ENCODE measurements around the gene CLEC2D.
"Not testable (repeated sequence)": the region's sequence is repeated elsewhere in the genome, so short reads cannot be mapped to it uniquely, and the experiment has no call there.

CLEC2D gene

GRCh38 chr12:9669534-9669933 is at the start of gene CLEC2D:
TSS of gene CLEC2D (plus strand) at chr12:9669713. CDS start at chr12:9669735, 22 bp downstream.
- no peak for FAIRE-seq

- FAIRE-seq = no peak
These were observed 44.5 kb upstream of the CLEC2D start for GRCh38 chr12:9625019-9625418.

DNA sequence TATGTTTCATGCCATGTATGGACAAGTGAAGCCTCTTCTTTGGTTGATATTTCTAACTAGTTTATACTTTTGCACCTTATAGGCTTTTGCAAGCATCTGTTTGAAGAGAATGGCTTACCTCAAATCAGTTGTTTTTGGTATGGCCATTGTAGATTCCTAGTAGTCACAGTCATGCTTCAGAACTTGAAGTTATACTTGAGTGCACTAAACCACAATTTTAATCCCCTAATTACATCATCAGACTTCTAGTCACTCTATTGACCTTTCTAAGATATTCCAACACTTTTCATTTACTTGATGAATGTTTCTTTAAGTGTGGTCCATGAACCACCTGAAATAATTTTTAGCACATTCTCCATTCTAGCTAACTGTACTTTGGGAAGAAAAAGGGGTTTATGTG is 43.2 kb upstream of the CLEC2D start:
- no peak for FAIRE-seq

GRCh38 chr12:9626821-9627220 is 42.7 kb upstream of the CLEC2D start:
- FAIRE-seq = no peak

DNA sequence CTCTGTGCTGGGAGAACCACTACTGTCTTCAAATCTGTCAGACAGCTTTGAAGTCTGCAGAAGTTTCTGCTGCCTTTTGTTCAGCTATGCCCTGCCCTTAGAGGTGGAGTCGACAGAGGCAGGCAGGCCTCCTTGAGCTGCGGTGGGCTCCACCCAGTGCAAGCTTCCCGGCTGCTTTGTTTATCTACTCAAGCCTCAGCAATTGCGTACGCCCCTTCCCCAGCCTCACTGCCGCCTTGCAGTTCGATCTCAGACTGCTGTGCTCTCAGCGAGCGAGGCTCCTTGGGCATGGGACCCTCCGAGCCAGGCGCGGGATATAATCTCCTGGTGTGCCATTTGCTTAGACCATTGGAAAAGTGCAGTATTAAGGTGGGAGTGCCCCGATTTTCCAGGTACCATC is 36.7 kb upstream of the CLEC2D start:
- no peak for FAIRE-seq

GRCh38 chr12:9634177-9634803 is 35.2 kb upstream of the CLEC2D start:
- FAIRE-seq = peak; percentile 93

- no peak for FAIRE-seq
These were observed 34.4 kb upstream of the CLEC2D start for GRCh38 chr12:9634969-9635754.

DNA sequence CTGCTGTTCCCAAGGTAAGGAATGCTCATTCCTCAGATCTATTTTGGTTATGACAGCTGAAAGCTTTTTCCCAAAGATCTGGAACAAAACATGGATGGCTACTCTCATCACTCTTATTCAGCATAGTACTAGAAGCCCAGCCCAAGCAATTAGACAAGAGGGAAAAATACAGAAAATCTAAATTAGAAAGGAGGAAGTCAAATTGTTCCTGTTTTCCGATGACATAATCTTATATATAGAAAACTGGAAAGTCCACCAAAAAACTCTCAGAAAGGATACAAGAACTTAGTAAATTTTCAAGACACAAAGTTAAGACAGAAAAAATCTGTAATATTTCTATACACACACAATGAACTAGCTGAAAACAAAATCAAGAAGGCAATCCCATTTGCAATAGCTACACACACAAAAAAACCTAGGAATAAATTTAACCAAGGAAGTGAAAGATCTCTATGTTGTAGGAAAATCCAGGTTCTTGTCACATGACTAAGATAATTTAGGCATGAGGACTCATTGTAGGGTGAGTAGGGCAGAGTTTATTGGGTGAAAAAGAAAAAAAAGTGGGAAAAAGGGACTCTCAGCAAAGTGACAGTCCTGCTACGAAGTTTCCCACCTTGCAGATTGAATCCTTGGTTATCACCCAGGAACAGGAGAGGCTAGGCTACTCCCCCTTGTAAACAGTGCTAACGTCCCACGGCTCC is 33.2 kb upstream of the CLEC2D start:
- no peak for FAIRE-seq

DNA sequence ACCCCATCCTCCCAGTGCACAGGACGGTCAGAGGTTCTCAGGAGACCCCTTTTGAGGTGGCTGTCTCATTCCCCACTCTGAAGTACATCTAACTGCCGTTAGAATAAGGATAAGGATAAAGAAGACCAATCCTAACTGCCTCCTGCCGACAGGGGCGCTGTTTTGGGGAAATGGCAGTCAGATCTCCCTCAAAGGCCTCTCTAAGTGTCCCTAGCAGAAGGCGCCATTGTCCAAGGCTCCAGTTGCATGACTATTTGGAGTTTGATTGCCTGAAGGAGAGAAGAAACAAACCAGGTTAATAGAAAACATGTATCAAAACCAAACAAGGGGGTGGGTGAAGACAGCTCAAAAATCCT is 32.7 kb upstream of the CLEC2D start:
- no peak for FAIRE-seq

- FAIRE-seq = no peak
These were observed 29.5 kb upstream of the CLEC2D start for GRCh38 chr12:9640024-9640423.

DNA sequence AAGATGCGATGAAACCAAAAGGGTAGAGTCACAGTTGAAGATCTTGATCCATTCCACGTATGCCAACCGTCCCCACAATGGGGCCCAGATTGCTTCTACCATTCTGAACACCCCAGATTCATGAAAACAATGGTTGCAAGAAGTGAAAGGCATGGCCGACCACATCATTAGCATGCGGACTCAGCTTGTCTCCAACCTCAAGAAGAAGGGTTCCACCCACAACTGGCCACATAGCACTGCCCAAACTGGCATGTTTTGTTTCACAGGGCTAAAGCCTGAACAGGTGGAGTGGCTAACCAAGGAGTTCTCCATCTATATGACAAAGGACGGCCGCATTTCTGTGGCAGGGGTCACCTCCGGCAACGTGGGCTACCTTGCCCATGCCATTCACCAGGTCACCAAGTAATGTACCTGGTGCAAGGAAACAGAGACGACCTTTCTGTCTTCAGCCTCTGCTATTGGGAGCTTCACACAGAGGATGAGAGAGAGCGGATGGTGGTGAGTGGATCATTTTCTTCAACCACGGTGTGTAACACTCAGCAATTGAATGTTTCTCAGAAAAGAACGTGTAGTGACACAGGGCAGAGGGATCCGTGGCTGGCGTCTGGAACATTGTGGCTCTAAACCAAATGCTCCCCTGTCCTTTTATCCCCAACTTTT is 26.8 kb upstream of the CLEC2D start:
- FAIRE-seq = no peak

DNA sequence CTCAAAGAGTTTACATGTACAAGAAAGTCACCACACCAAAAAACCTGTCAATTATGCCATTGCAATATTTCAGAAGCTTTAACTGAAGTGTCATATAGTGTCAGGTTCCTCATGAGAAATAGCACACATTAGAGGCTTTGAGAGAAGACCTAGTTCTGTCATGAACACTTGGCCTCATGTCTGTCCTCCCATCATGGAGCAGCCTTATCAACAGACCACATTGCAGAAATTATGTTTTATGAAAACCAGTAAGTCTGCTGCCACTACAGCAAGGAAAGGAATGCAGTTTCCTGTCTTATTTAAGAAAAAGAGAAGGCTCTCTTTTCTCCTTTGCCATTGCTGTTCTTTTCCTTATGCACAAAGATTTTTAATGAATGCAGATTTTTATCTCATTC is 26.2 kb upstream of the CLEC2D start:
- FAIRE-seq = no peak

DNA sequence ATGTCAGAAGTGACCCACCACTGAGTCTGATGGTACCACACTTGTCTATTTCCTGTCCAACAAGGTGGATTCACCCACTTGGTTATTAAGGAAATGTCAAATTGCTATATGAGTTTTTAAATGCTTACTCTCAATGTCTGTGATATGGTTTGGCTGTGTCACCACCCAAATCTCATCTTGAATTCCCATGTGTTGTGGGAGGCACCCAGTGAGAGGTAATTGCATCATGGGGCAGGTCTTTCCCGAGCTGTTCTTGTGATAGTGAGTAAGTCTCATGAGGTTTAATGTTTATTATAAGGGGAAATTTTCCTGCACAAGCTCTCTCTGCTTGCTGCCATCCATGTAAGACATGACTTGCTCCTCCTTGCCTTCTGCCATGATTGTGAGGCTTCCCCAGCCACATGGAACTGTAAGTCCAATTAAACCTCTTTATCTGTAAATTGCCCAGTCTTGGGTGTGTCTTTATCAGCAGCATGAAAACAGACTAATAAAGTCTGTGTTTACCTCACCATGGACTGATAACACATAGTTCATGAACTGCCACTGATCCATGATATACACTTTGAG is 24.4 kb upstream of the CLEC2D start:
- not testable (repeated sequence) for FAIRE-seq

GRCh38 chr12:9646794-9647781 is 22.4 kb upstream of the CLEC2D start:
- FAIRE-seq = no peak

GRCh38 chr12:9647825-9648700 is 21.4 kb upstream of the CLEC2D start:
- FAIRE-seq = no peak

- FAIRE-seq = no peak
These were observed 20.6 kb upstream of the CLEC2D start for GRCh38 chr12:9648701-9649531.

DNA sequence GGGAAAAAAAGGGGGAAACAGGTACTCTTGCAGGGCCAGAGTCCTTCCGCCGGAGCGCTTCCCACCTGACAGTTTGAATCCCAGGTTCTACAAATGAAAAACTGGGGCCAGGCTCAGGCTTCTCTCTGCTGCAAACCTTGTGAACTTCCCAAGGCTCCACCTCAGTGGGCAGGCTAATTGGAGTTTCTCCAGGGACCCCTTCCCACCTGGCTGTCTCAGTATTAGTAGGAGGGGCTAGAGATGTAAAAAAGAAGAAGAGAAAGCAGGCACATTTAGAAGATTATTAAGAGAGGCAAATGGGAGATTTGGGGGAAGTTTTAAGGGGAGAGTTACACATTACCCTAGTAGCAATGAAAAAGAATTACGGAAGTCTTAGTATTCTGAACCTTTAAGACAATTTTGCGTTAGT is 20.0 kb upstream of the CLEC2D start:
- FAIRE-seq = no peak

GRCh38 chr12:9650151-9650576 is 19.3 kb upstream of the CLEC2D start:
- FAIRE-seq = no peak

- FAIRE-seq = no peak
These were observed 18.2 kb upstream of the CLEC2D start for GRCh38 chr12:9651265-9651729.

DNA sequence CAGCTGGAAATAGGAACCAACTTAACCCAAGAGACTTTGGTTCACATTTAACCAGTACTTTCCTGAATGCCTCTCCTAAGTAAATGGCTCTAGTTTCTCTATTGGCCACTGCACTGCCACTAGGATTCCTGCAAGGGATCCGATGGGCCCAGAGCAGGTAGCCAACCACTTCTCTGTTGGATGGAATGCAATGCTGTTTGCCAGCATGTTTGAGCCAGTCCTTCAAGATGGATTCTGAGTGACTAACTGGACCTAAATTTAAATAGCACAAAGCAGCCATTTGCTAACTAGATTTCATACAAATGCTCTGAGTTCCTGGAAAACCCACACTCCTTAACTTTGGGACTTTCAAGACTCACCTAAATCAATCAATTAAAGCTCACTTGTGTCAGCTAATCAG is 9.5 kb upstream of the CLEC2D start:
- FAIRE-seq = no peak

All from A204.1 (cell line).